Adrenal gland (tissue), 12 donors: Measurements from ENCODE around the gene CYB5D1. TPM values are rescaled to one million over a fixed set of nuclear protein-coding genes. Genes with fewer than 3 reads are reported as not detected.
"Not testable (repeated sequence)": the region's sequence is repeated elsewhere in the genome, so short reads cannot be mapped to it uniquely, and the experiment has no call there.

ENCODE experiments used
- DNase-seq, 7 donors: peaks; one replicate each; pipeline ENCODE4 v3.0.0-alpha.2; 2019 to 2020
- H3K27ac ChIP-seq, 5 donors: fragments of 200-600 bp; sonication (generic) in 4 of 5; 1 replicate in 3 of 5; 2 replicates in 2 of 5; pipeline versions ENCODE4 v1.5.1 to v1.8.0; 2016 to 2020; ENCODE audit warnings: mild to moderate bottlenecking in 1 of 5
- H3K27me3 ChIP-seq: fragments of 200-600 bp; 2 replicates; pipeline ENCODE4 v1.8.0; 2021
- H3K36me3 ChIP-seq, 2 donors: fragments of 200-600 bp; replicated peaks in 1 of 2; 1 replicate in 1 of 2; 2 replicates in 1 of 2; pipeline versions ENCODE4 v1.5.1 to v1.8.0; 2018 to 2022
- H3K4me1 ChIP-seq, 2 donors: fragments of 200-600 bp; replicated peaks in 1 of 2; 1 replicate in 1 of 2; 2 replicates in 1 of 2; pipeline versions ENCODE4 v1.5.1 to v1.8.0; 2018 to 2021
- H3K4me3 ChIP-seq, 4 donors: fragments of 200-600 bp; sonication (generic) in 3 of 4; one replicate each; pipeline ENCODE4 v1.5.1; 2016 to 2018
- H3K9me3 ChIP-seq, 3 donors: fragments of 200-600 bp; sonication (generic) in 1 of 3; replicated peaks in 1 of 3; 1 replicate in 2 of 3; 2 replicates in 1 of 3; pipeline versions ENCODE4 v1.5.1 to v1.8.0; 2016 to 2021
- POLR2A ChIP-seq, 2 donors: fragments of 450-650 bp; IDR thresholded peaks; one replicate each; pipeline ENCODE4 v1.6.1; 2017; ENCODE audit warnings: antibody characterized with exemption in 2 of 2, mild to moderate bottlenecking in 2 of 2, moderate library complexity in 1 of 2
- WGBS, 4 donors: extraction: QIAGEN DNeasy Blood & Tissue Kit in 2 of 4; methylation state at CpG; one replicate each; pipeline versions ENCODE4 v1.1.5 to v1.1.7; 2013 to 2017; 5-methylcytosine and 5-hydroxymethylcytosine counted together
- intact Hi-C, 2 donors: fragments of 100-400 bp; cut with DNase I; formaldehyde crosslinking; loops; one replicate each; pipeline versions ENCODE4 v1.14.1 to v1.15.0; 2022 to 2023
- polyA plus RNA-seq, 3 donors: library from polyadenylated mRNA; stranded (reverse); fragments of 200-250 nt in 2 of 3; fragments of 350-450 nt in 1 of 3; fragmentation: Illumina TruSeq in 1 of 3; extraction: RNeasy Lipid Tissue Mini Kit (QIAGEN cat#74804) in 1 of 3; gene quantifications; one replicate each; pipeline ENCODE4 v1.2.3, GENCODE V29; 2013 to 2014
- total RNA-seq, 9 donors: library from RNA; depleted of rRNA in 4 of 9; stranded (reverse); fragments of >200 nt in 4 of 9; fragments of 120-200 nt in 1 of 9; fragmentation: NEBNext Ultra II Directional in 1 of 9; extraction: Animal tissue kit (Norgen Biotek cat#: 25700) in 1 of 9; gene quantifications; one replicate each; pipeline versions ENCODE4 v1.1.0 to v1.2.4, GENCODE V29; 2013 to 2023
- TF ChIP-seq, protein P1 (sequence below), 6 experiments: fragments of 450-650 bp in 4 of 6; fragments of 200-600 bp in 2 of 6; sonication (generic) in 1 of 6; IDR thresholded peaks; 1 replicate in 5 of 6; 2 replicates in 1 of 6; pipeline versions ENCODE4 v1.5.1 to v1.8.0; 2016 to 2021; ENCODE audit warnings: antibody characterized with exemption in 6 of 6, mild to moderate bottlenecking in 2 of 6, moderate library complexity in 1 of 6
- donor health status: healthy with polysubstance abuse.
- donor health status: Bipolar disorder and iron deficiency.
- donor health status: DM: yes; HTN: yes; CAD: no.
- donor health status: DM: no; HTN: no; CAD: no.
- donor health status: DM: no; HTN: no; CAD: no.
- donor health status: DM: yes; HTN: yes; CAD: no.

Gene CYB5D1
- total and polyA plus RNA-seq, 12 donors = 6.5 to 36.8 (median 16.8) TPM

DNA sequence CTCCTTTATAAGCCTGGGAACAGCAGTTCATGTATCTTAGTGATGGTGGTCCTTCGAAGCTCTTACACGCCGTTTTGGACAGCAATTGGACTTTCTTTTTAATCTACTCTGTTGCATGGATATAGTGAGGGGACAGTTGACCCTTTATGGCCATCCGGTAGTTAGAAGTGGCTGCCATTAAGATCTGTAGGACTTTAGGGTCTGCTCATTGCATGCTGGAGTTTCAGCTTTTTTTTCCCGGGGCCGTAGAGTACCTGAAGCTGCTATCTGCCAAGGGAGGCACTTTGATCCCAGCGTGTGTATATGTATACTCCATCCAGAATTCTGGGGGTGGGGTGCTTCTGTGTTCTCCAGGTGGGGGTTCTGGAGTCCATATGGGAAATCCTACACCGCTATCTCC, 1.2 kb downstream of the CYB5D1 start:
- peaks cover 23 to 31% of the 10 kb centered on the region in 2 donors for H3K4me1 ChIP-seq
- no peak for DNase-seq
- TF ChIP-seq, protein P1, sequence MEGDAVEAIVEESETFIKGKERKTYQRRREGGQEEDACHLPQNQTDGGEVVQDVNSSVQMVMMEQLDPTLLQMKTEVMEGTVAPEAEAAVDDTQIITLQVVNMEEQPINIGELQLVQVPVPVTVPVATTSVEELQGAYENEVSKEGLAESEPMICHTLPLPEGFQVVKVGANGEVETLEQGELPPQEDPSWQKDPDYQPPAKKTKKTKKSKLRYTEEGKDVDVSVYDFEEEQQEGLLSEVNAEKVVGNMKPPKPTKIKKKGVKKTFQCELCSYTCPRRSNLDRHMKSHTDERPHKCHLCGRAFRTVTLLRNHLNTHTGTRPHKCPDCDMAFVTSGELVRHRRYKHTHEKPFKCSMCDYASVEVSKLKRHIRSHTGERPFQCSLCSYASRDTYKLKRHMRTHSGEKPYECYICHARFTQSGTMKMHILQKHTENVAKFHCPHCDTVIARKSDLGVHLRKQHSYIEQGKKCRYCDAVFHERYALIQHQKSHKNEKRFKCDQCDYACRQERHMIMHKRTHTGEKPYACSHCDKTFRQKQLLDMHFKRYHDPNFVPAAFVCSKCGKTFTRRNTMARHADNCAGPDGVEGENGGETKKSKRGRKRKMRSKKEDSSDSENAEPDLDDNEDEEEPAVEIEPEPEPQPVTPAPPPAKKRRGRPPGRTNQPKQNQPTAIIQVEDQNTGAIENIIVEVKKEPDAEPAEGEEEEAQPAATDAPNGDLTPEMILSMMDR (IDR thresholded peaks at IDR 0.05) = no peak
- intact Hi-C loops = loop anchor here in 1 of 2 donors (5.0 kb wide), 1 partner anchor 37 kb away; no protein-coding TSS in a partner anchor
- 77 to 88% (median 83%) methylated on average over 8 of the region's 8 CpGs for WGBS, 4 donors
- no peaks in the 10 kb centered on the region for H3K27me3 ChIP-seq
- H3K36me3 ChIP-seq = peaks cover 0 to 16% of the 10 kb centered on the region in 2 donors
- no peak overlapping the region for H3K27ac ChIP-seq
- no peaks in the 10 kb centered on the region for H3K9me3 ChIP-seq
- peak overlapping the region in 1 of 4 donors; percentile 58 for H3K4me3 ChIP-seq

DNA sequence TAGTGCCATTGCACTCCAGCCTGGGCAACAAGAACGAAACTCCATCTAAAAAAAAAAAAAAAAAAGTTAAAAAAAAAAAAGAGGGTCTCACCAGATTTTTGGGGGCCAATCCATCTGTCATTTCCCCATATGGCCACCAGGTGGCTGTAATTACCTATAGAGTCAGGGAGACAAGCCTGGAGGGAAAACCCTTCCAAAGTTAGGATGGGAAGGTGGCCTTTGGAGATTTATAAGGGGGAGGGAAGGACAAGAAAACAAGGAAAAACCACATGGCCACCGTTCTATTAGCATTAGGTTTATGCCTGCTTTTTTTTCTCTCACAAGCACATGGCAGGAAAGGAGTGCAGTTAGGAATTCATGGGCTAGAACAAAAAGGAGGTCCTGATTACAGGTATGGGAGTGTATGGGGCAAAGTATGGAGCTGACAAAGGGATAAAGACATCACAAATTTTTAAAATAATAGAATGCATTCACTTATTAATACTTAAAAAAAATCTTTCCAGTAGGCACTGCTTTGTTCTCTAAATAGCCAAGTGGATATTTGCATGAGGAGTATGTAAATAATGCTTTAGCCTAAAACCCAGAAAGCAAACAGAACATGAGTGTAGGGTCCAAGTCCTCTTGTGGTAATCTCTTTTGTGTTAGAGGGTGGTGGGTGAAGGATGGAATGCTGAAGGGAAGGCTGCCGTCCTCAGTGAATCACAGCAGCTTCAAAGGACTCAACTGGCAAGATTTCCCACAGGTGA, 5.1 kb downstream of the CYB5D1 start:
- Histone ChIP-seq H3K4me1 (peaks cover 10 to 11% of the 10 kb centered on the region in 2 donors), H3K36me3 (peaks cover 0 to 21% of the 10 kb centered on the region in 2 donors)
- intact Hi-C loops = loop anchor here (5.0 to 10.0 kb wide), 4 partner anchors 34 to 129 kb away; partner anchors contain the start of gene RNF227 (in 1 of the 2)

GRCh38 chr17:7864384-7864783, 6.6 kb downstream of the CYB5D1 start:
- DNase-seq = not testable (repeated sequence)

More for the DNA sequence above, 5.1 kb downstream of the CYB5D1 start:
- TF ChIP-seq, protein P1 (IDR thresholded peaks at IDR 0.05) = peak; percentile 70 to 94 (median 79)
- TF ChIP-seq POLR2A (IDR thresholded peaks at IDR 0.05) = no peak
- WGBS, 4 donors = 33 to 44% (median 43%) methylated on average over 3 of the region's 3 CpGs
- Histone ChIP-seq H3K27ac (no peak overlapping the region), H3K9me3 (no peaks in the 10 kb centered on the region), H3K4me3 (no peak overlapping the region), H3K27me3 (no peaks in the 10 kb centered on the region)
- peak; percentile 45 to 74 (median 49) for DNase-seq

GRCh38 chr17:7864995-7865650, 7.3 kb downstream of the CYB5D1 start:
- Histone ChIP-seq H3K4me3 (no peak overlapping the region), H3K27me3 (no peaks in the 10 kb centered on the region), H3K36me3 (peaks cover 0 to 15% of the 10 kb centered on the region in 2 donors), H3K27ac (no peak overlapping the region), H3K4me1 (no peaks in the 10 kb centered on the region), H3K9me3 (no peaks in the 10 kb centered on the region)
- intact Hi-C loops = loop anchor here (2.0 to 10.0 kb wide), 5 partner anchors 14 to 127 kb away; partner anchors contain the start of gene RNF227 (in 1 of the 2)
- WGBS, 4 donors = 90 to 95% (median 92%) methylated on average over 5 of the region's 5 CpGs
- no peak for DNase-seq
- no peak for TF ChIP-seq POLR2A (IDR thresholded peaks at IDR 0.05)
- TF ChIP-seq, protein P1 (IDR thresholded peaks at IDR 0.05) = no peak

More at GRCh38 chr17:7864384-7864783, 6.6 kb downstream of the CYB5D1 start:
- not testable (repeated sequence) for H3K9me3 ChIP-seq, H3K27ac ChIP-seq, H3K4me3 ChIP-seq, H3K27me3 ChIP-seq, H3K4me1 ChIP-seq
- peaks cover 0 to 21% of the 10 kb centered on the region in 2 donors for H3K36me3 ChIP-seq
- WGBS, 4 donors = 78 to 92% (median 86%) methylated on average over 3 to 5 of the region's 5 CpGs
- intact Hi-C loops = loop anchor here (2.0 to 10.0 kb wide), 5 partner anchors 14 to 128 kb away; partner anchors contain the start of gene RNF227 (in 1 of the 2)
